ENCODE measurements around the gene MORN3. TPM values are rescaled to one million over a fixed set of nuclear protein-coding genes. Genes with fewer than 3 reads are reported as not detected.
A peak's percentile ranks its signal among the peaks of the same experiment; 100 is the strongest.

MORN3 gene
- total and polyA plus RNA-seq, 9 of the 15 experiments (the other 6 are each of a cell fraction or from before 2014, with no cell fraction given), result 0.09 to 0.27 (median 0.20) TPM

DNA sequence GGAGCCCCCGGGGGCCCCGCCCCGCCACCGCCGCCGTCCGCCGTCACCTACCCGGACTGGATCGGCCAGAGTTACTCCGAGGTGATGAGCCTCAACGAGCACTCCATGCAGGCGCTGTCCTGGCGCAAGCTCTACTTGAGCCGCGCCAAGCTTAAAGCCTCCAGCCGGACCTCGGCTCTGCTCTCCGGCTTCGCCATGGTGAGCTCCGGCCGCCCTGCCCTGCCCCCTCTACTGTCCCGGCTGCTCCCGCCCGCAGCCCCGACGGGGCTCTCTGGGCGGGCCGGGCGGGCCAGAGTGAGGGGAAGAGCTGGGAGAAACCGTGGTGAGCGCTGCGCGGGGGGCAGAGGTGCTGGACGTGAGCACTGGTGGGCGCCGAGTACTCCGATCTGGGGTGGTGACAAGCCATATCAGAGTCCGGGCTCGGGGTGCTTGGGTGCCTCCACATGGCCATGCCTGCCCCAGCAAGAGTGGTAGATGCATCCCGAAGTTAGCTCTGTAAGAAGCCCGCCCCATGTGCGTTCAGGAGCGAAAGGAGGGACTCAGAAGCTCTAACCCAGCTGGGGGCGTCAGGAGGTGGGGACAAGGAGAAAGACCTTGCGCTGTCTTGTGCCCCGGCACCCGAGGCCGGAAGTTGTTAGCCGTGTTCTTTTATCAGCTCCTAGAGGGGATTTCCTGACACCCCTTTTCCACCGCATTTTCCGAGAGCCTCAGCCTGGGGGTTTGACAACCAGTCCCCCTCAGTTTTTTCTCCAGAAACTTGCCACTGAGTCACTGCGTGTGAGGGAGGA is 42.4 kb downstream of the MORN3 start (continued):
- TF ChIP-seq, protein P1, sequence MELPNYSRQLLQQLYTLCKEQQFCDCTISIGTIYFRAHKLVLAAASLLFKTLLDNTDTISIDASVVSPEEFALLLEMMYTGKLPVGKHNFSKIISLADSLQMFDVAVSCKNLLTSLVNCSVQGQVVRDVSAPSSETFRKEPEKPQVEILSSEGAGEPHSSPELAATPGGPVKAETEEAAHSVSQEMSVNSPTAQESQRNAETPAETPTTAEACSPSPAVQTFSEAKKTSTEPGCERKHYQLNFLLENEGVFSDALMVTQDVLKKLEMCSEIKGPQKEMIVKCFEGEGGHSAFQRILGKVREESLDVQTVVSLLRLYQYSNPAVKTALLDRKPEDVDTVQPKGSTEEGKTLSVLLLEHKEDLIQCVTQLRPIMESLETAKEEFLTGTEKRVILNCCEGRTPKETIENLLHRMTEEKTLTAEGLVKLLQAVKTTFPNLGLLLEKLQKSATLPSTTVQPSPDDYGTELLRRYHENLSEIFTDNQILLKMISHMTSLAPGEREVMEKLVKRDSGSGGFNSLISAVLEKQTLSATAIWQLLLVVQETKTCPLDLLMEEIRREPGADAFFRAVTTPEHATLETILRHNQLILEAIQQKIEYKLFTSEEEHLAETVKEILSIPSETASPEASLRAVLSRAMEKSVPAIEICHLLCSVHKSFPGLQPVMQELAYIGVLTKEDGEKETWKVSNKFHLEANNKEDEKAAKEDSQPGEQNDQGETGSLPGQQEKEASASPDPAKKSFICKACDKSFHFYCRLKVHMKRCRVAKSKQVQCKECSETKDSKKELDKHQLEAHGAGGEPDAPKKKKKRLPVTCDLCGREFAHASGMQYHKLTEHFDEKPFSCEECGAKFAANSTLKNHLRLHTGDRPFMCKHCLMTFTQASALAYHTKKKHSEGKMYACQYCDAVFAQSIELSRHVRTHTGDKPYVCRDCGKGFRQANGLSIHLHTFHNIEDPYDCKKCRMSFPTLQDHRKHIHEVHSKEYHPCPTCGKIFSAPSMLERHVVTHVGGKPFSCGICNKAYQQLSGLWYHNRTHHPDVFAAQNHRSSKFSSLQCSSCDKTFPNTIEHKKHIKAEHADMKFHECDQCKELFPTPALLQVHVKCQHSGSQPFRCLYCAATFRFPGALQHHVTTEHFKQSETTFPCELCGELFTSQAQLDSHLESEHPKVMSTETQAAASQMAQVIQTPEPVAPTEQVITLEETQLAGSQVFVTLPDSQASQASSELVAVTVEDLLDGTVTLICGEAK (IDR thresholded peaks at IDR 0.05), result 0 out of 2 replicates have a peak, but pooled peaks have one; percentile 27
- TF ChIP-seq, protein P1 (CRISPR knock-in tag; IDR thresholded peaks at IDR 0.05), result no peak
- no peak for TF ChIP-seq ILF3 (IDR thresholded peaks at IDR 0.05; ENCODE audit: borderline replicate concordance)
- no peak for TF ChIP-seq PCBP2 (IDR thresholded peaks at IDR 0.05; ENCODE audit: low read depth, low read length, poor library complexity, severe bottlenecking)
- TF ChIP-seq, protein P2, sequence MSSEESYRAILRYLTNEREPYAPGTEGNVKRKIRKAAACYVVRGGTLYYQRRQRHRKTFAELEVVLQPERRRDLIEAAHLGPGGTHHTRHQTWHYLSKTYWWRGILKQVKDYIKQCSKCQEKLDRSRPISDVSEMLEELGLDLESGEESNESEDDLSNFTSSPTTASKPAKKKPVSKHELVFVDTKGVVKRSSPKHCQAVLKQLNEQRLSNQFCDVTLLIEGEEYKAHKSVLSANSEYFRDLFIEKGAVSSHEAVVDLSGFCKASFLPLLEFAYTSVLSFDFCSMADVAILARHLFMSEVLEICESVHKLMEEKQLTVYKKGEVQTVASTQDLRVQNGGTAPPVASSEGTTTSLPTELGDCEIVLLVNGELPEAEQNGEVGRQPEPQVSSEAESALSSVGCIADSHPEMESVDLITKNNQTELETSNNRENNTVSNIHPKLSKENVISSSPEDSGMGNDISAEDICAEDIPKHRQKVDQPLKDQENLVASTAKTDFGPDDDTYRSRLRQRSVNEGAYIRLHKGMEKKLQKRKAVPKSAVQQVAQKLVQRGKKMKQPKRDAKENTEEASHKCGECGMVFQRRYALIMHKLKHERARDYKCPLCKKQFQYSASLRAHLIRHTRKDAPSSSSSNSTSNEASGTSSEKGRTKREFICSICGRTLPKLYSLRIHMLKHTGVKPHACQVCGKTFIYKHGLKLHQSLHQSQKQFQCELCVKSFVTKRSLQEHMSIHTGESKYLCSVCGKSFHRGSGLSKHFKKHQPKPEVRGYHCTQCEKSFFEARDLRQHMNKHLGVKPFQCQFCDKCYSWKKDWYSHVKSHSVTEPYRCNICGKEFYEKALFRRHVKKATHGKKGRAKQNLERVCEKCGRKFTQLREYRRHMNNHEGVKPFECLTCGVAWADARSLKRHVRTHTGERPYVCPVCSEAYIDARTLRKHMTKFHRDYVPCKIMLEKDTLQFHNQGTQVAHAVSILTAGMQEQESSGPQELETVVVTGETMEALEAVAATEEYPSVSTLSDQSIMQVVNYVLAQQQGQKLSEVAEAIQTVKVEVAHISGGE (CRISPR knock-in tag; IDR thresholded peaks at IDR 0.05), result peak in 1 of 3 experiments; percentile 72; a peak in 2 of 6 replicates
